DOHH2 (cell line): ENCODE measurements around the gene SGTA.

Experiments used
- H3F3A ChIP-seq: fragments of 200-600 bp; sonication (generic), shearing (Covaris generic); 2 replicates; pipeline ENCODE4 v1.6.0; 2016; ENCODE audit warnings: antibody characterized with exemption, mild to moderate bottlenecking; ENCODE audit not compliant: control insufficient read depth, insufficient read depth
- H3K27ac ChIP-seq: fragments of 200-600 bp; sonication (generic); 2 replicates; pipeline ENCODE4 v1.5.1; 2014; ENCODE audit warnings: low read depth, mild to moderate bottlenecking, low read length, moderate library complexity
- H3K27me3 ChIP-seq: fragments of 200-600 bp; sonication (generic); 2 replicates; pipeline ENCODE4 v1.6.1; 2014; ENCODE audit warnings: mild to moderate bottlenecking, low read length, mixed read lengths; ENCODE audit not compliant: control insufficient read depth
- H3K36me3 ChIP-seq: fragments of 200-600 bp; sonication (generic); 2 replicates; pipeline ENCODE4 v1.6.1; 2014; ENCODE audit warnings: mild to moderate bottlenecking, low read length, moderate library complexity, mixed read lengths; ENCODE audit not compliant: control insufficient read depth
- H3K4me1 ChIP-seq: fragments of 200-600 bp; sonication (generic); 2 replicates; pipeline ENCODE4 v1.6.1; 2014; ENCODE audit warnings: mild to moderate bottlenecking, low read length, mixed read lengths; ENCODE audit not compliant: control insufficient read depth
- H3K4me2 ChIP-seq: fragments of 200-600 bp; sonication (generic); 2 replicates; pipeline ENCODE4 v1.6.0; 2014; ENCODE audit warnings: mild to moderate bottlenecking, low read length, moderate library complexity
- H3K4me3 ChIP-seq: fragments of 200-600 bp; sonication (generic); 2 replicates; pipeline ENCODE4 v1.5.1; 2014; ENCODE audit warnings: mild to moderate bottlenecking, low read length, mixed read lengths
- H3K79me2 ChIP-seq: fragments of 200-600 bp; sonication (generic); 2 replicates; pipeline ENCODE4 v1.6.1; 2014; ENCODE audit warnings: mild to moderate bottlenecking, low read length, mixed read lengths; ENCODE audit not compliant: control insufficient read depth
- H3K9me2 ChIP-seq: fragments of 200-600 bp; sonication (generic); replicated peaks from 2 replicates; pipeline ENCODE4 v1.6.1; 2014; ENCODE audit warnings: mild to moderate bottlenecking, low read length, mixed read lengths; ENCODE audit not compliant: control insufficient read depth
- H3K9me3 ChIP-seq: fragments of 200-600 bp; sonication (generic); 2 replicates; pipeline ENCODE4 v1.6.1; 2014; ENCODE audit warnings: antibody characterized with exemption, low read length, mixed read lengths; ENCODE audit not compliant: control insufficient read depth, insufficient read depth
- H4K20me1 ChIP-seq: fragments of 200-600 bp; sonication (generic); 2 replicates; pipeline ENCODE4 v1.6.0; 2014; ENCODE audit warnings: low read depth, mild to moderate bottlenecking, antibody characterized with exemption, low read length, moderate library complexity; ENCODE audit not compliant: control insufficient read depth, insufficient read depth
- CTCF ChIP-seq: fragments of 200-600 bp; sonication (generic); IDR thresholded peaks from one replicate; pipeline ENCODE4 v1.5.1; 2014; ENCODE audit warnings: antibody characterized with exemption, mild to moderate bottlenecking, low read depth, low read length; ENCODE audit not compliant: poor library complexity, severe bottlenecking
- EZH2phosphoT487 ChIP-seq: fragments of 200-600 bp; sonication (generic); IDR thresholded peaks from 2 replicates; pipeline ENCODE4 v1.6.1; 2017; ENCODE audit warnings: borderline replicate concordance, mild to moderate bottlenecking, antibody characterized with exemption, low read length, moderate library complexity, mixed read lengths

SGTA gene

GRCh38 chr19:2722541-2723344, 60.3 kb downstream of the SGTA start:
- no peaks in the 10 kb centered on the region for H3K79me2 ChIP-seq
- H3K27me3 ChIP-seq: peaks cover 36% of the 10 kb centered on the region
- no peaks in the 10 kb centered on the region for H3F3A ChIP-seq
- H3K27ac ChIP-seq: no peak overlapping the region
- H3K36me3 ChIP-seq: no peaks in the 10 kb centered on the region
- no peak overlapping the region for H3K4me3 ChIP-seq
- no peaks in the 10 kb centered on the region; the same call in 1 of the 2 replicates for H4K20me1 ChIP-seq
- no peaks in the 10 kb centered on the region for H3K9me2 ChIP-seq
- H3K9me3 ChIP-seq: no peaks in the 10 kb centered on the region
- H3K4me1 ChIP-seq: peaks cover 39% of the 10 kb centered on the region
- H3K4me2 ChIP-seq: no peak overlapping the region
- TF ChIP-seq CTCF: no peak
- no peak for TF ChIP-seq EZH2phosphoT487

- no peak overlapping the region for H3K27ac ChIP-seq
- no peaks in the 10 kb centered on the region for H3K9me3 ChIP-seq
- H3K4me3 ChIP-seq: peak overlapping the region; percentile 72
- H3K79me2 ChIP-seq: no peaks in the 10 kb centered on the region
- peaks cover 37% of the 10 kb centered on the region for H3K4me1 ChIP-seq
- H3K4me2 ChIP-seq: peak overlapping the region; percentile 79
- no peaks in the 10 kb centered on the region for H3K36me3 ChIP-seq
- no peaks in the 10 kb centered on the region for H3K9me2 ChIP-seq
- no peaks in the 10 kb centered on the region; the same call in 1 of the 2 replicates for H4K20me1 ChIP-seq
- TF ChIP-seq EZH2phosphoT487: no peak
- peak; percentile 10 for TF ChIP-seq CTCF
- no peaks in the 10 kb centered on the region for H3F3A ChIP-seq
- peaks cover 35% of the 10 kb centered on the region for H3K27me3 ChIP-seq
These were observed 61.2 kb downstream of the SGTA start for GRCh38 chr19:2721570-2722540.

GRCh38 chr19:2720777-2721569, 62.1 kb downstream of the SGTA start, which contains the start of gene DIRAS1:
Gene DIRAS1 (minus strand): TSS chr19:2721372. CDS start chr19:2717806, 3,566 bp downstream.
- TF ChIP-seq EZH2phosphoT487 (no peak), CTCF (no peak)
- no peaks in the 10 kb centered on the region for H3K79me2 ChIP-seq
- peaks cover 29% of the 10 kb centered on the region for H3K27me3 ChIP-seq
- peak within 1 kb of the TSS; percentile 79 for H3K4me2 ChIP-seq
- no peak within 1 kb of the TSS for H3K27ac ChIP-seq
- H3K4me1 ChIP-seq: peaks cover 33% of the 10 kb centered on the region
- peaks cover under 1% of the 10 kb centered on the region for H3K36me3 ChIP-seq
- peak within 1 kb of the TSS; percentile 72 for H3K4me3 ChIP-seq
- no peaks in the 10 kb centered on the region for H3K9me2 ChIP-seq
- no peaks in the 10 kb centered on the region for H4K20me1 ChIP-seq
- peaks cover under 1% of the 10 kb centered on the region; the same call in 1 of the 2 replicates for H3K9me3 ChIP-seq
- H3F3A ChIP-seq: no peaks in the 10 kb centered on the region
